GM23338 (cell line): ENCODE data around the gene PRM1. TPM values are rescaled to one million over a fixed set of nuclear protein-coding genes. Genes with fewer than 3 reads are reported as not detected.

Experiments used
- ATAC-seq: fragments of 200-7000 bp; cut with Tn5 transposase; 3 replicates; pipeline ENCODE4 v1.9.1; 2020
- DNase-seq: peaks from one replicate; pipeline ENCODE4 v3.0.0-alpha.2; 2015; ENCODE audit warnings: low spot score
- H2AFZ ChIP-seq: fragments of 200-600 bp; sonication (generic); 2 replicates; pipeline ENCODE4 v1.8.0; 2016; ENCODE audit warnings: antibody characterized with exemption, mild to moderate bottlenecking, moderate library complexity
- H3F3A ChIP-seq: fragments of 200-600 bp; sonication (generic); replicated peaks from 2 replicates; pipeline ENCODE4 v1.8.0; 2017; ENCODE audit warnings: antibody characterized with exemption, mixed run types, low read depth
- H3K27ac ChIP-seq: fragments of 200-600 bp; sonication (generic); 2 replicates; pipeline ENCODE4 v1.6.1; 2016; ENCODE audit warnings: low read depth
- H3K27me3 ChIP-seq: fragments of 200-600 bp; sonication (generic); 2 replicates; pipeline ENCODE4 v1.8.0; 2016; ENCODE audit warnings: mild to moderate bottlenecking, mixed run types, moderate library complexity; ENCODE audit not compliant: insufficient read depth
- H3K36me3 ChIP-seq: fragments of 200-600 bp; sonication (generic); 2 replicates; pipeline ENCODE4 v1.8.0; 2016; ENCODE audit warnings: mild to moderate bottlenecking; ENCODE audit not compliant: insufficient read depth
- H3K4me1 ChIP-seq: fragments of 200-600 bp; sonication (generic); 2 replicates; pipeline ENCODE4 v1.8.0; 2016; ENCODE audit warnings: mild to moderate bottlenecking, moderate library complexity; ENCODE audit not compliant: insufficient read depth
- H3K4me2 ChIP-seq: fragments of 200-600 bp; sonication (generic); 2 replicates; pipeline ENCODE4 v1.7.1; 2017; ENCODE audit warnings: mixed run types
- H3K4me3 ChIP-seq: fragments of 200-600 bp; sonication (generic); 2 replicates; pipeline ENCODE4 v1.6.1; 2016; ENCODE audit warnings: mixed run types
- H3K79me2 ChIP-seq: fragments of 200-600 bp; sonication (generic); replicated peaks from 2 replicates; pipeline ENCODE4 v1.8.0; 2017; ENCODE audit warnings: mild to moderate bottlenecking; ENCODE audit not compliant: insufficient read depth
- H3K9me2 ChIP-seq: fragments of 200-600 bp; sonication (generic); 2 replicates; pipeline ENCODE4 v1.8.0; 2017; ENCODE audit not compliant: insufficient read depth
- H4K20me1 ChIP-seq: fragments of 200-600 bp; sonication (generic); replicated peaks from 2 replicates; pipeline ENCODE4 v1.8.0; 2017; ENCODE audit warnings: mild to moderate bottlenecking; ENCODE audit not compliant: insufficient read depth
- H3K27ac Mint-ChIP-seq: 2 replicates; pipeline ENCODE4 v1.8.0; 2020; ENCODE audit warnings: inconsistent platforms, mild to moderate bottlenecking, moderate library complexity, mixed read lengths
- H3K27me3 Mint-ChIP-seq: 3 replicates; pipeline ENCODE4 v1.8.0; 2022; ENCODE audit warnings: low read depth, mild to moderate bottlenecking, moderate library complexity, mixed read lengths, inconsistent platforms; ENCODE audit not compliant: insufficient read depth, poor library complexity
- H3K36me3 Mint-ChIP-seq: 3 replicates; pipeline ENCODE4 v1.8.0; 2021; ENCODE audit warnings: low read depth, mild to moderate bottlenecking, inconsistent platforms, moderate library complexity, mixed read lengths
- H3K4me1 Mint-ChIP-seq: 3 replicates; pipeline ENCODE4 v1.8.0; 2020; ENCODE audit warnings: mild to moderate bottlenecking, inconsistent platforms, mixed read lengths
- H3K4me3 Mint-ChIP-seq: 3 replicates; pipeline ENCODE4 v1.8.0; 2021; ENCODE audit warnings: moderate library complexity, mild to moderate bottlenecking, inconsistent platforms, mixed read lengths
- H3K9me3 Mint-ChIP-seq: 3 replicates; pipeline ENCODE4 v1.8.0; 2020; ENCODE audit warnings: moderate library complexity, mild to moderate bottlenecking, inconsistent platforms, mixed read lengths
- CREB1 ChIP-seq: fragments of 250-450 bp; sonication (Bioruptor Pico); IDR thresholded peaks from 2 replicates; pipeline ENCODE4 v1.5.0; 2020; ENCODE audit warnings: low read depth, mild to moderate bottlenecking, moderate library complexity
- CTCF ChIP-seq, 2 experiments: fragments of 200-600 bp in 1 of 2; sonication (generic) in 1 of 2; conservative IDR thresholded peaks; 2 replicates each; pipeline versions ENCODE4 v1.5.1 to v1.6.1; 2016 to 2017; ENCODE audit warnings: antibody characterized with exemption in 2 of 2, low read depth in 2 of 2, mild to moderate bottlenecking in 2 of 2, moderate library complexity in 1 of 2
- ETS1 ChIP-seq: IDR thresholded peaks from 2 replicates; pipeline ENCODE4 v1.6.1; 2016; ENCODE audit warnings: antibody characterized with exemption
- EZH2 ChIP-seq: fragments of 200-600 bp; sonication (generic); IDR thresholded peaks from one replicate; pipeline ENCODE4 v1.8.0; 2017; ENCODE audit warnings: antibody characterized with exemption, mild to moderate bottlenecking, low read depth; ENCODE audit not compliant: unreplicated experiment
- EZH2phosphoT487 ChIP-seq: fragments of 200-600 bp; sonication (generic); IDR thresholded peaks from one replicate; pipeline ENCODE4 v1.8.1; 2018; ENCODE audit warnings: antibody characterized with exemption; ENCODE audit not compliant: unreplicated experiment
- JUNB ChIP-seq: IDR thresholded peaks from one replicate; pipeline ENCODE4 v1.6.1; 2016; ENCODE audit warnings: antibody characterized with exemption; ENCODE audit not compliant: unreplicated experiment
- NANOG ChIP-seq: IDR thresholded peaks from 2 replicates; pipeline ENCODE4 v1.6.1; 2016; ENCODE audit warnings: antibody characterized with exemption, borderline replicate concordance
- POLR2AphosphoS5 ChIP-seq: IDR thresholded peaks from 2 replicates; pipeline ENCODE4 v1.6.1; 2016; ENCODE audit warnings: antibody characterized with exemption, low read depth
- REST ChIP-seq: IDR thresholded peaks from one replicate; pipeline ENCODE4 v1.6.1; 2018; ENCODE audit warnings: antibody characterized with exemption; ENCODE audit not compliant: unreplicated experiment
- STAT1 ChIP-seq: IDR thresholded peaks from one replicate; pipeline ENCODE4 v1.6.1; 2016; ENCODE audit warnings: antibody characterized with exemption; ENCODE audit not compliant: unreplicated experiment
- ZNF114 ChIP-seq: fragments of 250-450 bp; sonication (Bioruptor Pico); IDR thresholded peaks from 2 replicates; pipeline ENCODE4 v1.5.0; 2020; ENCODE audit warnings: mild to moderate bottlenecking, moderate library complexity
- ZNF331 ChIP-seq: fragments of 250-450 bp; sonication (Bioruptor Pico); IDR thresholded peaks from 2 replicates; pipeline ENCODE4 v1.5.0; 2020; ENCODE audit warnings: low read depth, mild to moderate bottlenecking, moderate library complexity
- polyA plus RNA-seq: library from polyadenylated mRNA; unstranded; fragments of >200 nt; fragmentation: Nextera tagmentation; extraction: Ambion mirVana; gene quantifications from 2 replicates; pipeline ENCODE4 v1.2.1, GENCODE V29; 2016
- total RNA-seq: library from RNA; depleted of rRNA; stranded (reverse); fragments of >200 nt; shearing (Covaris generic); gene quantifications from 2 replicates; pipeline ENCODE4 v1.2.3, GENCODE V29; 2014

PRM1 gene
- total and polyA plus RNA-seq, 2 experiments from 2014 or later = 1.2 TPM; not detected in 1

GRCh38 chr16:11242658-11243057, 38.5 kb downstream of the PRM1 start (continued):
- TF ChIP-seq REST = no peak
- TF ChIP-seq NANOG = no peak
- TF ChIP-seq ETS1 = no peak
- TF ChIP-seq STAT1 = no peak
- no peak for TF ChIP-seq CREB1 (CRISPR knock-in tag)
- TF ChIP-seq ZNF114 (CRISPR knock-in tag) = no peak
- no peak for TF ChIP-seq EZH2phosphoT487
- TF ChIP-seq ZNF331 (CRISPR knock-in tag) = no peak
- TF ChIP-seq JUNB = no peak
- TF ChIP-seq EZH2 = no peak

- Histone ChIP-seq H4K20me1 (no peaks in the 10 kb centered on the region), H2AFZ (no peak overlapping the region), H3K27me3 (no peaks in the 10 kb centered on the region), H3K27ac (no peak overlapping the region; the same call in 1 of the 2 replicates), H3K9me2 (no peaks in the 10 kb centered on the region), H3F3A (no peaks in the 10 kb centered on the region), H3K4me2 (no peak overlapping the region), H3K4me1 (no peaks in the 10 kb centered on the region; the same call in 1 of the 2 replicates), H3K4me3 (no peak overlapping the region), H3K36me3 (no peaks in the 10 kb centered on the region), H3K79me2 (no peaks in the 10 kb centered on the region)
- no peak overlapping the region for H3K27ac Mint-ChIP-seq
- DNase-seq = no peak
- no peaks in the 10 kb centered on the region for H3K36me3 Mint-ChIP-seq
- no peak overlapping the region for H3K4me3 Mint-ChIP-seq
- peaks cover 7% of the 10 kb centered on the region for H3K27me3 Mint-ChIP-seq
- no peaks in the 10 kb centered on the region for H3K9me3 Mint-ChIP-seq
- no peak for ATAC-seq
- H3K4me1 Mint-ChIP-seq = peaks cover 3% of the 10 kb centered on the region; the same call in 1 of the 3 replicates
- TF ChIP-seq STAT1 (no peak), CTCF (conservative IDR thresholded peaks at IDR 0.05; ENCODE audit: low read depth in 2 of 2) (no peak), EZH2 (no peak), NANOG (no peak), CREB1 (CRISPR knock-in tag) (no peak), ETS1 (no peak), POLR2AphosphoS5 (no peak), EZH2phosphoT487 (no peak), ZNF114 (CRISPR knock-in tag) (no peak), ZNF331 (CRISPR knock-in tag) (no peak)
Observed at GRCh38 chr16:11241480-11242204, 39.5 kb downstream of the PRM1 start.
